Activated CD4-positive, alpha-beta memory T cell treated with anti-CD3 and anti-CD28 coated beads, Interleukin-2, amount 10 ng/mL, durations not matched to agents 7 days and 5 days (primary cell): Measurements from ENCODE around the gene RBP3. TPM values are rescaled to one million over a fixed set of nuclear protein-coding genes. Genes with fewer than 3 reads are reported as not detected.

ENCODE experiments used
- CTCF ChIA-PET: fragments of 350-600 bp; sonication (Branson Sonifier 250); formaldehyde crosslinking; loops from one replicate; lab custom pipeline; 2021; ENCODE audit warnings: antibody characterized with exemption, inconsistent platforms; lab: Charles Lee
- POLR2A ChIA-PET: fragments of 350-600 bp; sonication (Branson Sonifier 250); formaldehyde crosslinking; loops from one replicate; lab custom pipeline; 2021; ENCODE audit warnings: antibody characterized with exemption; lab: Charles Lee
- DNase-seq: peaks from one replicate; pipeline ENCODE4 v3.0.0-alpha.2; 2020
- H3K27ac Mint-ChIP-seq: one replicate; pipeline ENCODE4 v1.8.0; 2021; ENCODE audit warnings: mild to moderate bottlenecking, mixed read lengths
- H3K27me3 Mint-ChIP-seq: one replicate; pipeline ENCODE4 v1.8.0; 2021; ENCODE audit warnings: mixed read lengths
- H3K36me3 Mint-ChIP-seq: one replicate; pipeline ENCODE4 v1.8.0; 2021; ENCODE audit warnings: low read depth, mixed read lengths
- H3K4me1 Mint-ChIP-seq: one replicate; pipeline ENCODE4 v1.8.0; 2021; ENCODE audit warnings: mixed read lengths
- H3K4me3 Mint-ChIP-seq: one replicate; pipeline ENCODE4 v1.8.0; 2021; ENCODE audit warnings: mild to moderate bottlenecking, mixed read lengths
- H3K9me3 Mint-ChIP-seq: one replicate; pipeline ENCODE4 v1.8.0; 2021; ENCODE audit warnings: mixed read lengths
- total RNA-seq, 2 experiments: library from RNA; stranded (reverse); gene quantifications; one replicate each; pipeline ENCODE4 v1.2.3, GENCODE V29; 2021

RBP3 gene
- total RNA-seq, 2 experiments from 2014 or later, result not detected

DNA sequence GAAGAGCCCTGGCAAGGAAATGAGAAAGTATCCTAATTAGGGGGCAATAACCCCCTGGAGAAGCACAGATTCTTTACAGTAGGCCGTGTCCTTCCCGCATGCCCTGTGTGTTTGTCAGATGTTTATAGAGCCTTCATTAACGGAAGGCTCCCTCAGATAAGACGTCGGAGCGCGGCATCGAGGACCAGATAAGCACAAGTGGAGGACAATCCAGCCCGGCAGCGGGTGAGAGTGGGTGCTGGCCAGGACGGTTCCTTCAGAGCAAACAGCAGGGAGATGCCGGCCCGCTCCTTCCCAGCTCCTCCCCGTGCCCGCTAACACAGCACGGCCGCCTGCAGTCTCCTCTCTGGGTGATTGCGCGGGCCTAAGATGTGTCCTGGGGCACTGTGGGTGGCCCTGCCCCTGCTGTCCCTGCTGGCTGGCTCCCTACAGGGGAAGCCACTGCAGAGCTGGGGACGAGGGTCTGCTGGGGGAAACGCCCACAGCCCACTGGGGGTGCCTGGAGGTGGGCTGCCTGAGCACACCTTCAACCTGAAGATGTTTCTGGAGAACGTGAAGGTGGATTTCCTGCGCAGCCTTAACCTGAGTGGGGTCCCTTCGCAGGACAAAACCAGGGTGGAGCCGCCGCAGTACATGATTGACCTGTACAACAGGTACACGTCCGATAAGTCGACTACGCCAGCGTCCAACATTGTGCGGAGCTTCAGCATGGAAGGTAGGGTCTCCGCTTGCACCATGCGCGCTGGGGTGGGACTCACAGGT is 25.7 kb upstream of the RBP3 start, which contains the start of gene GDF2:
TSS of gene GDF2 (plus strand) at position 155 of the 762 bp plus-strand sequence. CDS start at position 370, 215 bp downstream.
- no peak for DNase-seq
- peaks cover 2% of the 10 kb centered on the region for H3K27me3 Mint-ChIP-seq
- H3K9me3 Mint-ChIP-seq, result peaks cover under 1% of the 10 kb centered on the region
- ChIA-PET POLR2A (no interaction called here), CTCF (no interaction called here)
- H3K4me1 Mint-ChIP-seq, result no peaks in the 10 kb centered on the region
- H3K27ac Mint-ChIP-seq, result no peak within 1 kb of the TSS
- H3K4me3 Mint-ChIP-seq, result no peak within 1 kb of the TSS
- no peaks in the 10 kb centered on the region for H3K36me3 Mint-ChIP-seq

DNA sequence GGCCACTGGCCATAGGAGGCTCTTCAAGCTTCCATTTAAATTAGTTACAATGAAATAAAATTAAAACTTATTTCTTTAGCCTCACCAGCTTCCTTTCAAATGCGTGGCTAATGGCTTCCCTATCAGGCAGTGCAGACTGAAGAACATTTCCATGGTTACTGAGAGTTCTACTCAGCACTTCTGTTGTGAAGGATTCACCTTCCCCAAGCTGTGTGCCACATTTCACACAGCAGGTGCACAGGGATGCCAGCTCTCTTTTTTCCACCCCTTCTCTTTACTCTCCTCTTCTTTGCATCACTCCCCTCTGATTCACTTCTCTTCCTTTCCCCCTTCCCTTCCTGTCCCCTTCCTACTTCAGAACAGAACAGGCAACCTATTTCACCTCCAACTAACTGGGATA is 25.1 kb upstream of the RBP3 start:
- H3K4me3 Mint-ChIP-seq, result no peak overlapping the region
- no peaks in the 10 kb centered on the region for H3K4me1 Mint-ChIP-seq
- CTCF ChIA-PET, result no interaction called here
- H3K9me3 Mint-ChIP-seq, result peaks cover 4% of the 10 kb centered on the region
- H3K27me3 Mint-ChIP-seq, result peaks cover 2% of the 10 kb centered on the region
- no peak overlapping the region for H3K27ac Mint-ChIP-seq
- no peaks in the 10 kb centered on the region for H3K36me3 Mint-ChIP-seq
- POLR2A ChIA-PET, result no interaction called here
- no peak for DNase-seq

DNA sequence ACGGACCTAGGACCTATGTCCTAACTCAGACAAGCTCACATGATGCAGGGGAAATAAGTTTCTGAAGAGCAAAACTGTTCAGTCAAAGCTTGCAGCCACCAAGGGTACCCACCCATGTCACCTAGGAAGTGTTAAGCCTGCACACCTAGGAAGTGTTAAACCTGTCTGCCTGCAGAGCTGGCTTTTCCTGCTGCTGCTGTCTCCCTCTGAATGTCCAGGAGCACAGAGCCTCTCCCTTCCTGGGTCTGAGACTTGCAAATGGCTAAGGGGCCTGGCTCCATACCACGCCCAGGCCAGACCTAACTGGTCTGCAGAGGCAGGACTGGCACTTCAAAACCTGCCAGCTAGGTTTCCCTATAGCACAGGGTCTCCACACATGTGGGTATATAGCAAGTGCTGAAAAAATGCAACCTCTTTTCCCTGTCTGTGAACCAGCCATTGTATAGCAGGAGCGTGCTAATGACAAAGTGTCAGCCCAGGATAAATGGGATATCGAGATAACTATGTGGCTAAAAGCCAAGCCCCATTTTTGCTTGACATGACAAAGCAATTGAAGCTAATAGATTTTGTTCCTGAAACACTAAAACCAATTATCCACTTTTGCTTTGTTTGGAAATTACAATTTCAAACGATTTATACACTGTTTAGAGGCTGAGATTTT is 24.4 kb upstream of the RBP3 start:
- Mint-ChIP-seq H3K9me3 (peaks cover 8% of the 10 kb centered on the region), H3K4me3 (no peak overlapping the region), H3K27ac (no peak overlapping the region), H3K4me1 (no peaks in the 10 kb centered on the region), H3K27me3 (peaks cover 2% of the 10 kb centered on the region), H3K36me3 (no peaks in the 10 kb centered on the region)
- ChIA-PET CTCF (interaction anchor here (0.7 kb wide), 1 partner anchor 8 kb away, joined by 3 read pairs; no protein-coding TSS in a partner anchor), POLR2A (no interaction called here)
- DNase-seq, result no peak

DNA sequence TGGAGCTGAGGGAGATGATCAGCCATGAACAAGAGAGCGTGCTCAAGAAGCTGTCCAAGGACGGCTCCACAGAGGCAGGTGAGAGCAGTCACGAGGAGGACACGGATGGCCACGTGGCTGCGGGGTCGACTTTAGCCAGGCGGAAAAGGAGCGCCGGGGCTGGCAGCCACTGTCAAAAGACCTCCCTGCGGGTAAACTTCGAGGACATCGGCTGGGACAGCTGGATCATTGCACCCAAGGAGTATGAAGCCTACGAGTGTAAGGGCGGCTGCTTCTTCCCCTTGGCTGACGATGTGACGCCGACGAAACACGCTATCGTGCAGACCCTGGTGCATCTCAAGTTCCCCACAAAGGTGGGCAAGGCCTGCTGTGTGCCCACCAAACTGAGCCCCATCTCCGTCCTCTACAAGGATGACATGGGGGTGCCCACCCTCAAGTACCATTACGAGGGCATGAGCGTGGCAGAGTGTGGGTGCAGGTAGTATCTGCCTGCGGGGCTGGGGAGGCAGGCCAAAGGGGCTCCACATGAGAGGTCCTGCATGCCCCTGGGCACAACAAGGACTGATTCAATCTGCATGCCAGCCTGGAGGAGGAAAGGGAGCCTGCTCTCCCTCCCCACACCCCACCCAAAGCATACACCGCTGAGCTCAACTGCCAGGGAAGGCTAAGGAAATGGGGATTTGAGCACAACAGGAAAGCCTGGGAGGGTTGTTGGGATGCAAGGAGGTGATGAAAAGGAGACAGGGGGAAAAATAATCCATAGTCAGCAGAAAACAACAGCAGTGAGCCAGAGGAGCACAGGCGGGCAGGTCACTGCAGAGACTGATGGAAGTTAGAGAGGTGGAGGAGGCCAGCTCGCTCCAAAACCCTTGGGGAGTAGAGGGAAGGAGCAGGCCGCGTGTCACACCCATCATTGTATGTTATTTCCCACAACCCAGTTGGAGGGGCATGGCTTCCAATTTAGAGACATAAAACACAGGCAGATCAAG is 22.6 kb upstream of the RBP3 start:
- CTCF ChIA-PET, result no interaction called here
- Mint-ChIP-seq H3K27ac (no peak overlapping the region), H3K4me1 (no peaks in the 10 kb centered on the region), H3K4me3 (no peak overlapping the region), H3K36me3 (no peaks in the 10 kb centered on the region), H3K9me3 (peaks cover 8% of the 10 kb centered on the region), H3K27me3 (peaks cover 2% of the 10 kb centered on the region)
- POLR2A ChIA-PET, result no interaction called here
- no peak for DNase-seq

DNA sequence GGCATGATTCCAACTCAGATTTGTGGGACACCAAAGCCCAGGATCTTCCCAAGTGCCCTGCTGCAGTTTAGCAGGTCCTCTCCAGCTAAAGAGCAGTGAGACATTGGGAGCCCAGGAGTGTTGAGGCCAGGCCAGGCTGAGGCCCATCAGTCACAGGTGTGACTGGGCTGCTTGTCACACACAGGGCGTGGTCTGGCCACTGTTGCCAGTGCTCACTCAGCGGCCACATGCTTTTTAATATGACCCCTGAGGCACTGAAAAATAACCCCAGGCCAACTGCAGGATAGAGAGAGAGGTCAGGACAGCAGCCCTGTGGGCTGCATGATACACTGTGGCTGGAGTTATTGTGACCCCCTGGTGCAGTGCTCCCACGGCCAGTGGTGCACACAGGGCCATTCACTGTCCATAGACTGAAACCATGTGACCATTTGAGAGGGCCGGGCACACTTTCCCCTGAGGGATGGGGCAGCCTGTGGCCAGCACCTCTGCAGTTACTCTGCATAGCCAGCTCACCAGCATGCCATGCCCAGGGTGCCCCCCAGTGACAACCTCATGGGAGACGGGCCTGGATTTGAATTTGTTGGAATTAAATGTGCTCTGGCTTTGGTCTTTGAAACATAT is 21.7 kb upstream of the RBP3 start:
- POLR2A ChIA-PET, result no interaction called here
- Mint-ChIP-seq H3K27ac (no peak overlapping the region), H3K4me1 (no peaks in the 10 kb centered on the region), H3K4me3 (no peak overlapping the region), H3K36me3 (no peaks in the 10 kb centered on the region), H3K27me3 (no peaks in the 10 kb centered on the region), H3K9me3 (peaks cover 8% of the 10 kb centered on the region)
- no peak for DNase-seq
- CTCF ChIA-PET, result no interaction called here

DNA sequence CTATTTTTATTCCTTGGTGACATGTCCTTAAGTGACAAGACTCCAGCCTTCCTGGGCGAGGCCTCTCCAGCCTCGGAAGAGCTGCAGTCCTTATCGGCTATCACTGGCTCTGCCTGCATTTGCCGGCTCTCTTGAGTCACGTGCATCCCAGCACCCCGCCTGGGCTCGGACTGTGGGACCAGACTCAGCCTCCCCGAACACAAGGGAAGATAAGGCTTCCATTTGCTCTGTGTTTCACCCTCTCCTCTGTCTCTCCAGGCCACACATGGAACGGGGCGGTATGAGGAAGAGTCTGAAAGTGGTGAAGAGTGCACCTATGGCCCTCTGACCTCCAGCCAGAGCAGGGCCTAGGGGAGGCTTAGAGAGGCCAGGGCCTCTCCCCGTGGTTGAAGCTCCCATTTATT is 21.2 kb upstream of the RBP3 start:
- H3K4me1 Mint-ChIP-seq, result no peaks in the 10 kb centered on the region
- H3K4me3 Mint-ChIP-seq, result no peak overlapping the region
- H3K36me3 Mint-ChIP-seq, result no peaks in the 10 kb centered on the region
- peaks cover 8% of the 10 kb centered on the region for H3K9me3 Mint-ChIP-seq
- H3K27ac Mint-ChIP-seq, result no peak overlapping the region
- no peaks in the 10 kb centered on the region for H3K27me3 Mint-ChIP-seq
- ChIA-PET POLR2A (no interaction called here), CTCF (no interaction called here)
- no peak for DNase-seq

DNA sequence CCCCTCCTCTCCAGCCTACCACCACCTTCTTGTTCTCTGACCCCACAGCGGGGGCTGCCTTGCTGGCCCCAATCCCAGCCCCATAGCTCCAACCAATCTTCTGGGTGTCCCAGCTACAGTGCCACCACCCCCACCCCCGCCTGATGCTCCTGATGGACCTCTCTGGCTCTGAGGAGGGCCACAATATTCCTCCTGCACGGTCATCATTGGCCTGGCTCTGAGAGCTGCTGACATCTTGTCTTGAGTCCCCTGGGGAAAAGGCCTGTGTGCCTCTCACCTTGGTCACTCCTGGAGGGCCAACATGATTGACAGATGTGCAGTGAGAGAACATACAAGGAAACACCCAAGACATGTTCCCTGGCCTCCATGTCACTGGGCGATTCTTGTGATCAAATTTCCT is 18.3 kb upstream of the RBP3 start:
- POLR2A ChIA-PET, result no interaction called here

DNA sequence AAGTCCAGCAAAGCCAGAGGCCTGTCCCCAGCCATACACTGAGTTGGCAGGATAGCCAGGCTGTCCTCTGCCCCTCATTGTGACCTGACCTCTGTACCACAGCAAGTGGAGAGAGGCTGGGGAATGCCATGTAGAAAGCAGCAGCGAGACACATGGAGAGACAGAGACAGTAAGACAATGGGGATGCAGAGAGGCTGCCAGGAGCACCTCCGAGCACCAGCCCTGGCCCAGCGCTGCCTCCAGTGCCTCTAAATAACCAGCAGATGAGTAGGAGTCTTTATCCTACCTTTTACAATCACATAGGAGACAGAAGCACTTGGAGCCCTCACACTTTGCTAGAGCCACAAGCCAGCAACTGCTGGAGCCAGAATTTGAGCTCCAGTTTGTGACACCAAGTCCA is 17.8 kb upstream of the RBP3 start:
- CTCF ChIA-PET, result no interaction called here
- no peak overlapping the region for H3K27ac Mint-ChIP-seq
- H3K9me3 Mint-ChIP-seq, result peaks cover 8% of the 10 kb centered on the region
- no peaks in the 10 kb centered on the region for H3K4me1 Mint-ChIP-seq
- H3K36me3 Mint-ChIP-seq, result no peaks in the 10 kb centered on the region
- POLR2A ChIA-PET, result no interaction called here
- DNase-seq, result no peak
- no peak overlapping the region for H3K4me3 Mint-ChIP-seq
- peaks cover 3% of the 10 kb centered on the region for H3K27me3 Mint-ChIP-seq

More for the DNA sequence above, 18.3 kb upstream of the RBP3 start:
- H3K27me3 Mint-ChIP-seq, result peaks cover 3% of the 10 kb centered on the region
- peaks cover 8% of the 10 kb centered on the region for H3K9me3 Mint-ChIP-seq
- no peaks in the 10 kb centered on the region for H3K36me3 Mint-ChIP-seq
- DNase-seq, result no peak
- no peak overlapping the region for H3K4me3 Mint-ChIP-seq
- H3K27ac Mint-ChIP-seq, result no peak overlapping the region
- no peaks in the 10 kb centered on the region for H3K4me1 Mint-ChIP-seq
- CTCF ChIA-PET, result interaction anchor here (0.7 kb wide), 1 partner anchor 318 kb away, joined by 3 read pairs; no protein-coding TSS in a partner anchor

DNA sequence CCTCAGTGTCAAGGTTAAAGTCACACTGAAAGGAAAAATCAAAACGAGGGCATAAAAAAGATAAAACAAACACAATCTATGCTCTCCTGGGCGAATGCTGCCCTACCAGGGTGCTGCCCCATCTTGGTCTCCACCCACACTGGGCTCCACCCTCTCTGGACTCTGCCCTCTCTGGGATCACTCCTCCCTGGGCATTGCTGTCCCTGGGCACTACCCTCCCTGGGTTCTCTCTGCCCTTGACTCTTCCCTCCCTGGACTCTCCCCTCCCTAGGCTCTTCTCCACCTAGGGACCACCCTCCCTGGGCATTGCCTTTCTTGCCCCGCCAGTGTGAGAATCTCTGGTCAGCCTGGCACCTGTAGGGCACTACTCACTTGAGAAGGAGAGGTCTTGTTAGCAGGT is 17.4 kb upstream of the RBP3 start:
- no peak overlapping the region for H3K4me3 Mint-ChIP-seq

DNA sequence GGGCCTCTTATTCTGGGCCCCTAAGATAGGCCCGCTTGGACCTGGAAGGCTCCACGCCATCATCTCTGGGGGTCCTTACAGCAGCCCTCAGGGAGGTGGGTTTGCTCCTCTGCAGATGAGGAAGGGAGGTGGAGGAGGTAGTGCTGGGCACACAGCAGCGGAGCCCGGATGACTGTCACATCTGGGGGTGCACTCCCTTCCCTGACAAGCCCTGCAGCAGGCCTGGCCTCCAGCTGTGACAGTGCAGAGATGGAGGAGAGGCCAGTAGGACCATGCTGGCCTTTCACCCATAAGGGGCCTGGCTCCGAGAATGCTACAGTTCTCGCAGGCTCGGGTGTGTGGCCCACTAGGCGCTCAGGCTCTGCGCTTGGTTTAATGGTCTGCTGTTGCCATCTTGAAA is 16.7 kb upstream of the RBP3 start:
- no peak for DNase-seq
- H3K4me3 Mint-ChIP-seq, result no peak overlapping the region
- peaks cover 8% of the 10 kb centered on the region for H3K9me3 Mint-ChIP-seq
- H3K36me3 Mint-ChIP-seq, result no peaks in the 10 kb centered on the region
- no peak overlapping the region for H3K27ac Mint-ChIP-seq
- CTCF ChIA-PET, result interaction anchor here (1.1 kb wide), 1 partner anchor 9 kb away, joined by 3 read pairs; no protein-coding TSS in a partner anchor
- peaks cover 3% of the 10 kb centered on the region for H3K27me3 Mint-ChIP-seq
- POLR2A ChIA-PET, result no interaction called here
- no peaks in the 10 kb centered on the region for H3K4me1 Mint-ChIP-seq

More for the DNA sequence above, 17.4 kb upstream of the RBP3 start:
- ChIA-PET CTCF (interaction anchor here (1.1 kb wide), 1 partner anchor 10 kb away, joined by 3 read pairs; no protein-coding TSS in a partner anchor), POLR2A (no interaction called here)
- Mint-ChIP-seq H3K27ac (no peak overlapping the region), H3K27me3 (peaks cover 3% of the 10 kb centered on the region), H3K36me3 (no peaks in the 10 kb centered on the region), H3K4me1 (no peaks in the 10 kb centered on the region), H3K9me3 (peaks cover 8% of the 10 kb centered on the region)
- DNase-seq, result no peak

DNA sequence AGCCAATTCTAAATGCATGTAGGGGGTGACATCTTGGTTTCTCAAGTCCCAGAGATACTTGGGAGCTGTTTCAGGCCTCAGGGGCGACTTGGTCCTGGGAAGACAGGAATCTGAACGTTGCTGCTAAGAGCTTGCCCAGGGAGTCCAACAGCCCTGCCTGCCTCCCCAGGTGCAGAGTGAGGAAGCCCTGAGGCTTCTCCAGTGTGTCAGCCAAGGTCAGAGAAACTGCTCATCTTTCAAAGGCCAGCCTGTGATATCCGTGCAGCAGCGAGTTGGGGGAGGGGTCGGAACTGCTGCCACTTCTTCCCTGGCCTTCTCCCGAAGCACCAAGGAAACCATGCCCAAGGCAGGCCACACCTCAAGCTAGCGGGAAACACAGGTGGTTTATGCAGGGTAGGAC is 16.2 kb upstream of the RBP3 start:
- Mint-ChIP-seq H3K27ac (no peak overlapping the region), H3K4me3 (no peak overlapping the region), H3K27me3 (peaks cover 4% of the 10 kb centered on the region), H3K36me3 (no peaks in the 10 kb centered on the region), H3K9me3 (peaks cover 8% of the 10 kb centered on the region), H3K4me1 (no peaks in the 10 kb centered on the region)
- ChIA-PET CTCF (interaction anchor here (1.1 kb wide), 1 partner anchor 9 kb away, joined by 3 read pairs; no protein-coding TSS in a partner anchor), POLR2A (no interaction called here)
- no peak for DNase-seq

DNA sequence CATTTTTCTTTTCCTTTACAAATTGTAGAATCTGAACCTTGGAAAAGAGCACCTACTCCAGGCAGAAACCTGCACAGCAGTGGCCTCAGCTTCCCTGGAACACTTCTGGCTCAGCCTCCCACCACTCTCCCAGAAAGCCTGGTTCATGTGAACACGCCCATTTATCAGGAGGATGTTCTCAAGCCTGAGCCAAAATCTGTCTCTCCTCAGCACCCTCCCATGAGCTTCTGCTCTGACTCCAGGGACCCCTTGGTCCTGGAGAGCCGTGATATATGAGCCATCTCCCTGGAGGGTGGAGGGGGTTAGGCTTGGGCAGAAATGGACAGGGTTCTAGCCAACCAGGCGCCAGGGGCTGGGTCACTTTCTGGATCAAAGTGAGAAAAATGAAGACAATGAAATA is 15.8 kb upstream of the RBP3 start:
- H3K4me3 Mint-ChIP-seq, result no peak overlapping the region
- H3K9me3 Mint-ChIP-seq, result peaks cover 8% of the 10 kb centered on the region
- no peaks in the 10 kb centered on the region for H3K4me1 Mint-ChIP-seq
- H3K27ac Mint-ChIP-seq, result no peak overlapping the region
- CTCF ChIA-PET, result no interaction called here
- peaks cover 6% of the 10 kb centered on the region for H3K27me3 Mint-ChIP-seq
- POLR2A ChIA-PET, result no interaction called here
- H3K36me3 Mint-ChIP-seq, result no peaks in the 10 kb centered on the region
- DNase-seq, result no peak
